Vagina (tissue), 2 donors: ENCODE data around the gene CCL13.

ENCODE experiments used
- CTCF ChIP-seq, 3 experiments: fragments of 450-650 bp in 2 of 3; fragments of 200-600 bp in 1 of 3; sonication (generic) in 1 of 3; IDR thresholded peaks; one replicate each; pipeline ENCODE4 v1.5.1; 2017 to 2019; ENCODE audit warnings: antibody characterized with exemption in 3 of 3, mild to moderate bottlenecking in 2 of 3, moderate library complexity in 2 of 3
- POLR2AphosphoS5 ChIP-seq, 2 donors: sonication (generic); formaldehyde crosslinking; IDR thresholded peaks; one replicate each; pipeline ENCODE4 v1.9.0; 2017; ENCODE audit warnings: antibody characterized with exemption in 2 of 2, mild to moderate bottlenecking in 2 of 2, low read depth in 1 of 2; ENCODE audit not compliant: insufficient read depth in 1 of 2

DNA sequence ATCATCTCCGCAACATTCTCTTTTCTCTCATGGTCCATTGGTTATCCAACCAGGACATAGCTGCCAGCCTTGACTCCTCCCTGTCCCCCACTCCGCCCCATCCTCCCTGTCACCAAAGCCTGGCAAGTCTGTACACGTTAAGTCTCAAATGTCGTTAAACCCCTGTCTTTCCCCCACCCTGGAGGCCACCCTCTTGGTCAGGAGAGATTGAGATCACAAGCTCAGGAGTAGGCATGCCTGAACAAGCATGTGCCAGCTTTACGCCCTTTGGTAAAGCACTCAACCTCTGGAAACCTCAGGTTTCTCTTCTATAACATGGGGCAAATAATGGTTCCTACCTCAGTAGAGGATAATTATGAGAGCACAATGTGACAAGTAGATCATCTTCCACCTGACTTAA, 44.9 kb downstream of the CCL13 start:
- no peak for TF ChIP-seq CTCF (IDR thresholded peaks at IDR 0.05)
- no peak for TF ChIP-seq POLR2AphosphoS5 (IDR thresholded peaks at IDR 0.05; ENCODE audit: insufficient read depth in 1 of 2, low read depth in 1 of 2)
